KMS-11 (cell line): ENCODE results near the gene CARD19.
"Not testable (repeated sequence)": the region's sequence is repeated elsewhere in the genome, so short reads cannot be mapped to it uniquely, and the experiment has no call there.

Experiments used
- H2AFZ ChIP-seq: fragments of 200-600 bp; sonication (generic); 2 replicates; pipeline ENCODE4 v1.6.1; 2016; ENCODE audit warnings: antibody characterized with exemption, mixed run types, low read depth
- H3K27ac ChIP-seq: fragments of 200-600 bp; sonication (generic); 2 replicates; pipeline ENCODE4 v1.6.1; 2016; ENCODE audit warnings: mild to moderate bottlenecking, mixed run types
- H3K27me3 ChIP-seq: fragments of 200-600 bp; sonication (generic); 2 replicates; pipeline ENCODE4 v1.6.1; 2017; ENCODE audit warnings: mild to moderate bottlenecking, low read depth, mixed run types, moderate library complexity; ENCODE audit not compliant: insufficient read depth
- H3K36me3 ChIP-seq: fragments of 200-600 bp; sonication (generic); 2 replicates; pipeline ENCODE4 v1.6.1; 2017; ENCODE audit warnings: mild to moderate bottlenecking, mixed run types; ENCODE audit not compliant: insufficient read depth
- H3K4me1 ChIP-seq: fragments of 200-600 bp; sonication (generic); 2 replicates; pipeline ENCODE4 v1.6.1; 2016; ENCODE audit warnings: mild to moderate bottlenecking, low read depth, mixed run types; ENCODE audit not compliant: poor library complexity, severe bottlenecking
- H3K4me2 ChIP-seq: fragments of 200-600 bp; sonication (generic); 2 replicates; pipeline ENCODE4 v1.7.0; 2016; ENCODE audit warnings: mild to moderate bottlenecking, mixed run types
- H3K4me3 ChIP-seq: fragments of 200-600 bp; sonication (generic); IDR thresholded peaks from 2 replicates; pipeline ENCODE4 v1.6.1; 2017; ENCODE audit warnings: low read depth, low read length, mixed read lengths; ENCODE audit not compliant: insufficient read depth
- H3K79me2 ChIP-seq: fragments of 200-600 bp; sonication (generic); 2 replicates; pipeline ENCODE4 v1.6.1; 2016; ENCODE audit warnings: low read depth, mixed run types; ENCODE audit not compliant: insufficient read depth
- H3K9ac ChIP-seq: fragments of 200-600 bp; sonication (generic); 2 replicates; pipeline ENCODE4 v1.6.1; 2016; ENCODE audit warnings: mild to moderate bottlenecking, mixed run types
- H4K20me1 ChIP-seq: fragments of 200-600 bp; sonication (generic); 2 replicates; pipeline ENCODE4 v1.6.1; 2016; ENCODE audit warnings: mild to moderate bottlenecking, mixed run types; ENCODE audit not compliant: insufficient read depth
- TF ChIP-seq, protein P1 (sequence below): fragments of 200-600 bp; sonication (generic); conservative IDR thresholded peaks from 2 replicates; pipeline ENCODE4 v1.6.1; 2017; ENCODE audit warnings: low read depth, mild to moderate bottlenecking, antibody characterized with exemption, low read length, moderate library complexity, mixed read lengths

The CARD19 gene

GRCh38 chr9:93116072-93116961 lies 20.3 kb downstream of the CARD19 start:
- no peaks in the 10 kb centered on the region for H3K36me3 ChIP-seq
- H3K27me3 ChIP-seq: no peaks in the 10 kb centered on the region
- no peaks in the 10 kb centered on the region for H4K20me1 ChIP-seq
- no peak overlapping the region for H3K27ac ChIP-seq
- H2AFZ ChIP-seq: no peak overlapping the region
- peaks cover 28% of the 10 kb centered on the region for H3K4me1 ChIP-seq
- H3K4me2 ChIP-seq: no peak overlapping the region
- no peak overlapping the region for H3K4me3 ChIP-seq
- no peak overlapping the region for H3K9ac ChIP-seq
- TF ChIP-seq, protein P1, sequence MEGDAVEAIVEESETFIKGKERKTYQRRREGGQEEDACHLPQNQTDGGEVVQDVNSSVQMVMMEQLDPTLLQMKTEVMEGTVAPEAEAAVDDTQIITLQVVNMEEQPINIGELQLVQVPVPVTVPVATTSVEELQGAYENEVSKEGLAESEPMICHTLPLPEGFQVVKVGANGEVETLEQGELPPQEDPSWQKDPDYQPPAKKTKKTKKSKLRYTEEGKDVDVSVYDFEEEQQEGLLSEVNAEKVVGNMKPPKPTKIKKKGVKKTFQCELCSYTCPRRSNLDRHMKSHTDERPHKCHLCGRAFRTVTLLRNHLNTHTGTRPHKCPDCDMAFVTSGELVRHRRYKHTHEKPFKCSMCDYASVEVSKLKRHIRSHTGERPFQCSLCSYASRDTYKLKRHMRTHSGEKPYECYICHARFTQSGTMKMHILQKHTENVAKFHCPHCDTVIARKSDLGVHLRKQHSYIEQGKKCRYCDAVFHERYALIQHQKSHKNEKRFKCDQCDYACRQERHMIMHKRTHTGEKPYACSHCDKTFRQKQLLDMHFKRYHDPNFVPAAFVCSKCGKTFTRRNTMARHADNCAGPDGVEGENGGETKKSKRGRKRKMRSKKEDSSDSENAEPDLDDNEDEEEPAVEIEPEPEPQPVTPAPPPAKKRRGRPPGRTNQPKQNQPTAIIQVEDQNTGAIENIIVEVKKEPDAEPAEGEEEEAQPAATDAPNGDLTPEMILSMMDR: no peak
- no peaks in the 10 kb centered on the region for H3K79me2 ChIP-seq

GRCh38 chr9:93117521-93117920 lies 21.5 kb downstream of the CARD19 start:
- not testable (repeated sequence) for H3K9ac ChIP-seq, H3K4me2 ChIP-seq, H4K20me1 ChIP-seq, H3K27ac ChIP-seq, H2AFZ ChIP-seq, H3K36me3 ChIP-seq, H3K79me2 ChIP-seq, H3K27me3 ChIP-seq, H3K4me3 ChIP-seq
- H3K4me1 ChIP-seq: peaks cover 24% of the 10 kb centered on the region

DNA sequence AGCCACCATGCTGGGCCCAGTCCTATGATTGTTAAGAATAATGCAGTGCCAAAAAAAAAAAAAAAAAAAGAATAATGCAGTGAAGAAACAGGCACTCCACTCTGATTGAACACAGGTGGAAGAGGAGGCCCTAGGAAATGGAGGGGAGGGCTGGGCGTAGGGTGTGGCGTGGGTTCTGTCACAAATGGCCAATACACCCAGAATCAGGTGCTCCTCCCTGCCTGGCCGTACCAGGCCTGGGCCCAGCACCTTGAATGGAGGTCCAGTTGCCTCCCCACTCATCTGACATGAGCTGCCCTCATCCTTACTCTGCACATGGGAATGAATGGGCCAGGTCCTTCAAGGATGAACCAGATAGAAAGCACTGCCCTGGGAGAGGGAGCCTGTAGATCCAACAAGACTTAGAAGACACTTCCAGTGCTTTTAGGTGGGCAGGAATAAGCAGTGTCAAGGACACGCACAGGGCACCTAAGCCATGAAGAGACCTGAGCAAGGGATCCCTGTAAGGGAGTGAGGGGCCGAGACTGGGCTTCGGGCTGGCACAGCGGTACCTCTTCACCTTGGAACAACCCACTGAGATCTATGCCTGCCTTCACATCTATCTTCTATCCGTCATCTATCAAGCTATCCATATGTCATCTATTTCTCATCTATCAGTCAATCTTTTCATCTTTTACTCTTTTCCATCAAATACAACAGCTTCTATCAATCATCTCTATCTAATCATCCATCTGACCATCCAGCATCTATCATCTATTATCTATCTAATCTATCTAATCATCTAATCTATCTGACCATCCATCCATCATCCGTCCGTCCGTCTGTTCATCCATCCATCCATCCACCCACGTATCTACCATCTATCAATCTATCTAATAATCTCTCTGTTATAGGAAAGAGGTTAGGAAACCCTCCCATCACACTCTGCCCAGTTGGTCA lies 22.2 kb downstream of the CARD19 start:
- Histone ChIP-seq H3K79me2 (no peaks in the 10 kb centered on the region), H2AFZ (no peak overlapping the region), H3K4me1 (peaks cover 18% of the 10 kb centered on the region), H3K27ac (no peak overlapping the region), H3K27me3 (no peaks in the 10 kb centered on the region), H3K4me3 (no peak overlapping the region), H3K36me3 (no peaks in the 10 kb centered on the region), H3K9ac (no peak overlapping the region), H3K4me2 (no peak overlapping the region), H4K20me1 (no peaks in the 10 kb centered on the region)
- TF ChIP-seq, protein P1: no peak

- H3K27me3 ChIP-seq: no peaks in the 10 kb centered on the region
- no peaks in the 10 kb centered on the region for H4K20me1 ChIP-seq
- no peak overlapping the region for H3K27ac ChIP-seq
- H3K4me2 ChIP-seq: no peak overlapping the region
- peaks cover 9% of the 10 kb centered on the region for H3K4me1 ChIP-seq
- no peak overlapping the region for H2AFZ ChIP-seq
- no peak overlapping the region for H3K9ac ChIP-seq
- no peaks in the 10 kb centered on the region for H3K79me2 ChIP-seq
- TF ChIP-seq, protein P1: no peak
- no peak overlapping the region for H3K4me3 ChIP-seq
- H3K36me3 ChIP-seq: no peaks in the 10 kb centered on the region
These were observed 23.1 kb downstream of the CARD19 start for GRCh38 chr9:93118863-93119702.
